Activated T-cell treated with anti-CD3 and anti-CD28 coated beads, Interleukin-2, amount 50 U/mL, for 24 hours (primary cell): ENCODE data around the gene CD3E.

Experiments used
- DNase-seq: peaks from one replicate; pipeline ENCODE4 v3.0.0-alpha.2; 2020
- H3K27ac Mint-ChIP-seq: 2 replicates; pipeline ENCODE4 v1.8.0; 2020; ENCODE audit warnings: mild to moderate bottlenecking, mixed read lengths
- H3K27me3 Mint-ChIP-seq: 2 replicates; pipeline ENCODE4 v1.8.0; 2020; ENCODE audit warnings: mixed read lengths
- H3K36me3 Mint-ChIP-seq: 2 replicates; pipeline ENCODE4 v1.8.0; 2020; ENCODE audit warnings: low read depth, mixed read lengths
- H3K4me1 Mint-ChIP-seq: 2 replicates; pipeline ENCODE4 v1.8.0; 2020; ENCODE audit warnings: low read depth, mixed read lengths
- H3K4me3 Mint-ChIP-seq: 2 replicates; pipeline ENCODE4 v1.8.0; 2020; ENCODE audit warnings: mild to moderate bottlenecking, moderate library complexity, mixed read lengths
- H3K9me3 Mint-ChIP-seq: 2 replicates; pipeline ENCODE4 v1.8.0; 2020; ENCODE audit warnings: mixed read lengths

The CD3E gene

GRCh38 chr11:118325283-118325682 lies 20.8 kb downstream of the CD3E start:
- Mint-ChIP-seq H3K27ac (no peak overlapping the region), H3K4me1 (peaks cover 37% of the 10 kb centered on the region), H3K27me3 (no peaks in the 10 kb centered on the region)

GRCh38 chr11:118328745-118329144 lies 24.2 kb downstream of the CD3E start:
- Mint-ChIP-seq H3K27me3 (no peaks in the 10 kb centered on the region), H3K4me3 (no peak overlapping the region), H3K4me1 (peaks cover 20% of the 10 kb centered on the region), H3K36me3 (peaks cover 2% of the 10 kb centered on the region), H3K9me3 (no peaks in the 10 kb centered on the region), H3K27ac (no peak overlapping the region)
- DNase-seq, result no peak

More at GRCh38 chr11:118325283-118325682, 20.8 kb downstream of the CD3E start:
- H3K9me3 Mint-ChIP-seq, result no peaks in the 10 kb centered on the region
- peaks cover 4% of the 10 kb centered on the region for H3K36me3 Mint-ChIP-seq
- H3K4me3 Mint-ChIP-seq, result no peak overlapping the region
- DNase-seq, result no peak

GRCh38 chr11:118334745-118335144 lies 30.2 kb downstream of the CD3E start:
- H3K36me3 Mint-ChIP-seq, result peaks cover 36% of the 10 kb centered on the region
- peak overlapping the region; percentile 35 for H3K4me3 Mint-ChIP-seq
- peak overlapping the region; percentile 94 for H3K27ac Mint-ChIP-seq
- H3K4me1 Mint-ChIP-seq, result peaks cover 48% of the 10 kb centered on the region
- no peaks in the 10 kb centered on the region for H3K9me3 Mint-ChIP-seq
- no peak for DNase-seq
- H3K27me3 Mint-ChIP-seq, result no peaks in the 10 kb centered on the region

GRCh38 chr11:118338637-118339061 lies 34.1 kb downstream of the CD3E start:
- peaks cover 62% of the 10 kb centered on the region for H3K36me3 Mint-ChIP-seq
- H3K27ac Mint-ChIP-seq, result peak overlapping the region; percentile 97
- H3K4me1 Mint-ChIP-seq, result peaks cover 64% of the 10 kb centered on the region
- H3K4me3 Mint-ChIP-seq, result peak overlapping the region; percentile 97
- H3K27me3 Mint-ChIP-seq, result no peaks in the 10 kb centered on the region
- peak; percentile 84 for DNase-seq
- no peaks in the 10 kb centered on the region for H3K9me3 Mint-ChIP-seq

- H3K36me3 Mint-ChIP-seq, result peaks cover 64% of the 10 kb centered on the region
- no peaks in the 10 kb centered on the region for H3K9me3 Mint-ChIP-seq
- H3K27me3 Mint-ChIP-seq, result no peaks in the 10 kb centered on the region
- peak overlapping the region; percentile 97 for H3K4me3 Mint-ChIP-seq
- peak overlapping the region; percentile 97 for H3K27ac Mint-ChIP-seq
- DNase-seq, result peak; percentile 62
- peaks cover 64% of the 10 kb centered on the region for H3K4me1 Mint-ChIP-seq
Measured at GRCh38 chr11:118339281-118339961, 34.9 kb downstream of the CD3E start.

- Mint-ChIP-seq H3K4me1 (peaks cover 65% of the 10 kb centered on the region), H3K9me3 (no peaks in the 10 kb centered on the region), H3K4me3 (peak overlapping the region; percentile 97), H3K27ac (peak overlapping the region; percentile 97), H3K36me3 (peaks cover 71% of the 10 kb centered on the region), H3K27me3 (no peaks in the 10 kb centered on the region)
- DNase-seq, result no peak
Measured at GRCh38 chr11:118340449-118340848, 35.9 kb downstream of the CD3E start.

GRCh38 chr11:118341261-118341660 lies 36.7 kb downstream of the CD3E start:
- Mint-ChIP-seq H3K36me3 (peaks cover 77% of the 10 kb centered on the region), H3K9me3 (no peaks in the 10 kb centered on the region)

GRCh38 chr11:118341815-118342489 lies 37.4 kb downstream of the CD3E start:
- Mint-ChIP-seq H3K27ac (peak overlapping the region; percentile 97), H3K9me3 (no peaks in the 10 kb centered on the region), H3K4me3 (peak overlapping the region; percentile 97), H3K27me3 (no peaks in the 10 kb centered on the region), H3K4me1 (peaks cover 69% of the 10 kb centered on the region), H3K36me3 (peaks cover 77% of the 10 kb centered on the region)
- DNase-seq, result no peak

More at GRCh38 chr11:118341261-118341660, 36.7 kb downstream of the CD3E start:
- Mint-ChIP-seq H3K27ac (peak overlapping the region; percentile 97), H3K4me1 (peaks cover 68% of the 10 kb centered on the region), H3K27me3 (no peaks in the 10 kb centered on the region), H3K4me3 (peak overlapping the region; percentile 97)
- DNase-seq, result no peak

GRCh38 chr11:118342503-118343161 lies 38.1 kb downstream of the CD3E start, which contains the start of gene CD3D:
Gene CD3D (minus strand): TSS chr11:118342705. CDS start chr11:118342607, 98 bp downstream.
- H3K9me3 Mint-ChIP-seq, result no peaks in the 10 kb centered on the region
- H3K27me3 Mint-ChIP-seq, result no peaks in the 10 kb centered on the region
- peaks cover 75% of the 10 kb centered on the region for H3K4me1 Mint-ChIP-seq
- H3K36me3 Mint-ChIP-seq, result peaks cover 79% of the 10 kb centered on the region
- H3K4me3 Mint-ChIP-seq, result peak within 1 kb of the TSS; percentile 97
- peak; percentile 78 for DNase-seq
- peak within 1 kb of the TSS; percentile 97 for H3K27ac Mint-ChIP-seq

GRCh38 chr11:118343248-118343647 lies 38.7 kb downstream of the CD3E start:
- H3K36me3 Mint-ChIP-seq, result peaks cover 78% of the 10 kb centered on the region
- H3K27me3 Mint-ChIP-seq, result no peaks in the 10 kb centered on the region
- H3K4me1 Mint-ChIP-seq, result peaks cover 75% of the 10 kb centered on the region

GRCh38 chr11:118343981-118344515 lies 39.5 kb downstream of the CD3E start, which contains the start of gene CD3G:
Gene CD3G (plus strand): TSS chr11:118344344. CDS start chr11:118344424, 80 bp downstream.
- Mint-ChIP-seq H3K4me1 (peaks cover 75% of the 10 kb centered on the region), H3K27ac (peak within 1 kb of the TSS; percentile 97), H3K9me3 (no peaks in the 10 kb centered on the region), H3K27me3 (no peaks in the 10 kb centered on the region), H3K4me3 (peak within 1 kb of the TSS; percentile 97), H3K36me3 (peaks cover 78% of the 10 kb centered on the region)
- peak; percentile 82 for DNase-seq

More at GRCh38 chr11:118343248-118343647, 38.7 kb downstream of the CD3E start:
- Mint-ChIP-seq H3K27ac (peak overlapping the region; percentile 97), H3K4me3 (peak overlapping the region; percentile 97), H3K9me3 (no peaks in the 10 kb centered on the region)
- DNase-seq, result no peak

GRCh38 chr11:118349475-118349874 lies 44.9 kb downstream of the CD3E start:
- Mint-ChIP-seq H3K27ac (peak overlapping the region; percentile 85), H3K27me3 (no peaks in the 10 kb centered on the region), H3K36me3 (peaks cover 94% of the 10 kb centered on the region), H3K4me3 (no peak overlapping the region), H3K9me3 (no peaks in the 10 kb centered on the region), H3K4me1 (peaks cover 60% of the 10 kb centered on the region)
- no peak for DNase-seq

- peaks cover 29% of the 10 kb centered on the region for H3K4me1 Mint-ChIP-seq
- peaks cover 67% of the 10 kb centered on the region for H3K36me3 Mint-ChIP-seq
Measured at GRCh38 chr11:118353084-118353710, 48.7 kb downstream of the CD3E start.

GRCh38 chr11:118358071-118358470 lies 53.5 kb downstream of the CD3E start:
- no peaks in the 10 kb centered on the region for H3K9me3 Mint-ChIP-seq
- H3K4me3 Mint-ChIP-seq, result no peak overlapping the region
- H3K4me1 Mint-ChIP-seq, result peaks cover 45% of the 10 kb centered on the region
- no peak for DNase-seq
- peaks cover 50% of the 10 kb centered on the region for H3K36me3 Mint-ChIP-seq
- no peak overlapping the region for H3K27ac Mint-ChIP-seq
- H3K27me3 Mint-ChIP-seq, result no peaks in the 10 kb centered on the region

More at GRCh38 chr11:118353084-118353710, 48.7 kb downstream of the CD3E start:
- H3K4me3 Mint-ChIP-seq, result no peak overlapping the region
- no peaks in the 10 kb centered on the region for H3K27me3 Mint-ChIP-seq
- DNase-seq, result no peak
- no peaks in the 10 kb centered on the region for H3K9me3 Mint-ChIP-seq
- H3K27ac Mint-ChIP-seq, result peak overlapping the region; percentile 92
